Stomach smooth muscle (tissue), 2 donors: ENCODE measurements around the gene ENOSF1.
"Not testable (repeated sequence)": the region's sequence is repeated elsewhere in the genome, so short reads cannot be mapped to it uniquely, and the experiment has no call there.

Source experiments
- H3K27ac ChIP-seq: one replicate; pipeline ENCODE4 v1.7.0; 2013; ENCODE audit warnings: mild to moderate bottlenecking, low read length, inconsistent platforms
- H3K27me3 ChIP-seq, 2 donors: one replicate each; pipeline ENCODE4 v1.7.0; 2013; ENCODE audit warnings: low read length in 2 of 2; ENCODE audit not compliant: insufficient read depth in 2 of 2, control insufficient read depth in 1 of 2
- H3K36me3 ChIP-seq, 2 donors: one replicate each; pipeline ENCODE4 v1.7.0; 2013; ENCODE audit warnings: low read length in 2 of 2; ENCODE audit not compliant: control insufficient read depth in 2 of 2, insufficient read depth in 2 of 2
- H3K4me1 ChIP-seq: one replicate; pipeline ENCODE4 v1.7.0; 2013; ENCODE audit warnings: low read length; ENCODE audit not compliant: control insufficient read depth, insufficient read depth
- H3K4me3 ChIP-seq, 2 donors: one replicate each; pipeline ENCODE4 v1.7.0; 2013; ENCODE audit warnings: low read length in 2 of 2
- H3K9ac ChIP-seq, 2 donors: one replicate each; pipeline ENCODE4 v1.7.0; 2013; ENCODE audit warnings: low read length in 2 of 2, mild to moderate bottlenecking in 1 of 2
- H3K9me3 ChIP-seq, 2 donors: one replicate each; pipeline ENCODE4 v1.7.0; 2013; ENCODE audit warnings: low read length in 2 of 2; ENCODE audit not compliant: control insufficient read depth in 2 of 2
- donor health status: healthy.
- donor health status: Pancreatic carcinoma.

Gene ENOSF1

GRCh38 chr18:712401-713134, at the start of gene ENOSF1:
ENOSF1 (minus strand) TSS chr18:712630; CDS start chr18:712587, 43 bp downstream.
- Histone ChIP-seq H3K27ac (peak within 1 kb of the TSS; percentile 83), H3K9ac (peak within 1 kb of the TSS; percentile 68 to 93), H3K4me3 (peak within 1 kb of the TSS; percentile 56 to 87), H3K4me1 (peaks cover 15% of the 10 kb centered on the region), H3K36me3 (peaks cover 0 to 6% of the 10 kb centered on the region in 2 donors), H3K27me3 (no peaks in the 10 kb centered on the region), H3K9me3 (no peaks in the 10 kb centered on the region)

GRCh38 chr18:759864-760263, 47.4 kb upstream of the ENOSF1 start:
- not testable (repeated sequence) for H3K36me3 ChIP-seq, H3K27ac ChIP-seq, H3K4me1 ChIP-seq, H3K9ac ChIP-seq, H3K27me3 ChIP-seq, H3K9me3 ChIP-seq, H3K4me3 ChIP-seq

GRCh38 chr18:755506-755905, 43.1 kb upstream of the ENOSF1 start:
- Histone ChIP-seq H3K36me3 (peaks cover 2 to 5% of the 10 kb centered on the region in 2 donors), H3K9me3 (no peaks in the 10 kb centered on the region), H3K9ac (no peak overlapping the region), H3K27me3 (no peaks in the 10 kb centered on the region), H3K4me1 (no peaks in the 10 kb centered on the region), H3K27ac (no peak overlapping the region), H3K4me3 (no peak overlapping the region)

- H3K27me3 ChIP-seq, result no peaks in the 10 kb centered on the region
- H3K9ac ChIP-seq, result no peak overlapping the region
- H3K4me3 ChIP-seq, result no peak overlapping the region
- H3K9me3 ChIP-seq, result no peaks in the 10 kb centered on the region
- H3K27ac ChIP-seq, result no peak overlapping the region
- peaks cover 5 to 7% of the 10 kb centered on the region in 2 donors for H3K36me3 ChIP-seq
- H3K4me1 ChIP-seq, result no peaks in the 10 kb centered on the region
Measured at GRCh38 chr18:754656-755055, 42.2 kb upstream of the ENOSF1 start.

GRCh38 chr18:750456-750855, 38.0 kb upstream of the ENOSF1 start:
- peaks cover 7 to 16% of the 10 kb centered on the region in 2 donors for H3K36me3 ChIP-seq
- H3K27me3 ChIP-seq, result no peaks in the 10 kb centered on the region
- H3K4me3 ChIP-seq, result no peak overlapping the region
- no peaks in the 10 kb centered on the region for H3K4me1 ChIP-seq
- H3K9me3 ChIP-seq, result no peaks in the 10 kb centered on the region
- H3K27ac ChIP-seq, result no peak overlapping the region
- H3K9ac ChIP-seq, result no peak overlapping the region

GRCh38 chr18:744832-745597, 32.6 kb upstream of the ENOSF1 start:
- H3K4me3 ChIP-seq, result no peak overlapping the region
- no peak overlapping the region for H3K9ac ChIP-seq
- H3K4me1 ChIP-seq, result no peaks in the 10 kb centered on the region
- H3K36me3 ChIP-seq, result peaks cover 11 to 14% of the 10 kb centered on the region in 2 donors
- no peaks in the 10 kb centered on the region for H3K9me3 ChIP-seq
- no peaks in the 10 kb centered on the region for H3K27me3 ChIP-seq
- no peak overlapping the region for H3K27ac ChIP-seq

GRCh38 chr18:741931-742512, 29.6 kb upstream of the ENOSF1 start:
- H3K4me1 ChIP-seq, result no peaks in the 10 kb centered on the region
- H3K36me3 ChIP-seq, result peaks cover 12 to 16% of the 10 kb centered on the region in 2 donors
- H3K9ac ChIP-seq, result no peak overlapping the region
- no peaks in the 10 kb centered on the region for H3K9me3 ChIP-seq
- no peaks in the 10 kb centered on the region for H3K27me3 ChIP-seq
- no peak overlapping the region for H3K4me3 ChIP-seq
- H3K27ac ChIP-seq, result no peak overlapping the region

GRCh38 chr18:732371-732770, 19.9 kb upstream of the ENOSF1 start:
- Histone ChIP-seq H3K36me3 (peaks cover 19 to 20% of the 10 kb centered on the region in 2 donors), H3K27ac (no peak overlapping the region), H3K4me3 (no peak overlapping the region), H3K9ac (no peak overlapping the region), H3K4me1 (no peaks in the 10 kb centered on the region), H3K9me3 (no peaks in the 10 kb centered on the region), H3K27me3 (no peaks in the 10 kb centered on the region)

GRCh38 chr18:731185-731584, 18.8 kb upstream of the ENOSF1 start:
- H3K4me3 ChIP-seq, result no peak overlapping the region
- H3K27ac ChIP-seq, result no peak overlapping the region
- H3K27me3 ChIP-seq, result no peaks in the 10 kb centered on the region
- H3K4me1 ChIP-seq, result no peaks in the 10 kb centered on the region
- no peak overlapping the region for H3K9ac ChIP-seq
- peaks cover 10 to 15% of the 10 kb centered on the region in 2 donors for H3K36me3 ChIP-seq
- no peaks in the 10 kb centered on the region for H3K9me3 ChIP-seq

GRCh38 chr18:730692-731091, 18.3 kb upstream of the ENOSF1 start:
- peaks cover 5 to 10% of the 10 kb centered on the region in 2 donors for H3K36me3 ChIP-seq
- no peaks in the 10 kb centered on the region for H3K4me1 ChIP-seq
- no peaks in the 10 kb centered on the region for H3K27me3 ChIP-seq
- no peak overlapping the region for H3K27ac ChIP-seq
- H3K9me3 ChIP-seq, result no peaks in the 10 kb centered on the region
- no peak overlapping the region for H3K9ac ChIP-seq
- H3K4me3 ChIP-seq, result no peak overlapping the region
